ENCODE data around the gene WDHD1. TPM values are rescaled to one million over a fixed set of nuclear protein-coding genes. Genes with fewer than 3 reads are reported as not detected.

Gene WDHD1
- total RNA-seq, 1 donor from 2014 or later, result 15.0 TPM

DNA sequence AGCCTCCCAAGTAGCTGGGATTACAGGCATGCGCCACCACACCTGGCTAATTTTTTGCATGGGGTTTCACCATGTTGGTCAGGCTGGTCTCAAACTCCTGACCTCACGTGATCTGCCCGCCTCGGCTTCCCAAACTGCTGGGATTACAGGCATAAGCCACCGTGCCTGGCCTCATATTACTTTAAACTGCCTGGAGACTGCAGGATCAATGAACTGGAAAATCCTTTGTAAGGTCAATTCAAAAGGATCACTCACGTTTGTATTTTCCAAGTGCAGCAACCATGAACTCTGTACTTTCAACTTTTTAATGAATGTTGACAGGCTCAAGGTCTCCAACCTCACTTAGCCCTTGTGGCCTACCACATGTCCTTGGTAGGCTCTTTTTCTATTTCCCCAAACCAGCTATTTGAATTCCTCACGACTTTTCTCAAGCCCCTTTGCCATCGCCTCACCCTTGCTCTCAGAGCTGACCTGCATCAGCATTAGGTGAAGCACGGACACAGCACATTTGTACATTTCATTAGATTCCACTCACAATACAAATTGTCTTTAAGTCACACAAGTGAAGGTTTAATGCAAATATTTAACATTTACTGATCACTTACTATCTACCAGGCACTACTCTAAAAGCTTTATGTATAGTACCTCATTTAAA is 82.0 kb downstream of the WDHD1 start:
- Mint-ChIP-seq H3K36me3 (ENCODE audit: low read depth, unreplicated experiment) (peaks cover 8% of the 10 kb centered on the region), H3K4me1 (ENCODE audit: unreplicated experiment) (no peaks in the 10 kb centered on the region), H3K27ac (ENCODE audit: unreplicated experiment) (no peak overlapping the region), H3K9me3 (ENCODE audit: unreplicated experiment) (no peaks in the 10 kb centered on the region), H3K4me3 (ENCODE audit: unreplicated experiment) (no peak overlapping the region), H3K27me3 (ENCODE audit: unreplicated experiment) (no peaks in the 10 kb centered on the region)
- DNase-seq (ENCODE audit: low spot score), result no peak
- TF ChIP-seq, protein P1, sequence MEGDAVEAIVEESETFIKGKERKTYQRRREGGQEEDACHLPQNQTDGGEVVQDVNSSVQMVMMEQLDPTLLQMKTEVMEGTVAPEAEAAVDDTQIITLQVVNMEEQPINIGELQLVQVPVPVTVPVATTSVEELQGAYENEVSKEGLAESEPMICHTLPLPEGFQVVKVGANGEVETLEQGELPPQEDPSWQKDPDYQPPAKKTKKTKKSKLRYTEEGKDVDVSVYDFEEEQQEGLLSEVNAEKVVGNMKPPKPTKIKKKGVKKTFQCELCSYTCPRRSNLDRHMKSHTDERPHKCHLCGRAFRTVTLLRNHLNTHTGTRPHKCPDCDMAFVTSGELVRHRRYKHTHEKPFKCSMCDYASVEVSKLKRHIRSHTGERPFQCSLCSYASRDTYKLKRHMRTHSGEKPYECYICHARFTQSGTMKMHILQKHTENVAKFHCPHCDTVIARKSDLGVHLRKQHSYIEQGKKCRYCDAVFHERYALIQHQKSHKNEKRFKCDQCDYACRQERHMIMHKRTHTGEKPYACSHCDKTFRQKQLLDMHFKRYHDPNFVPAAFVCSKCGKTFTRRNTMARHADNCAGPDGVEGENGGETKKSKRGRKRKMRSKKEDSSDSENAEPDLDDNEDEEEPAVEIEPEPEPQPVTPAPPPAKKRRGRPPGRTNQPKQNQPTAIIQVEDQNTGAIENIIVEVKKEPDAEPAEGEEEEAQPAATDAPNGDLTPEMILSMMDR (IDR thresholded peaks at IDR 0.05; ENCODE audit: unreplicated experiment), result no peak

DNA sequence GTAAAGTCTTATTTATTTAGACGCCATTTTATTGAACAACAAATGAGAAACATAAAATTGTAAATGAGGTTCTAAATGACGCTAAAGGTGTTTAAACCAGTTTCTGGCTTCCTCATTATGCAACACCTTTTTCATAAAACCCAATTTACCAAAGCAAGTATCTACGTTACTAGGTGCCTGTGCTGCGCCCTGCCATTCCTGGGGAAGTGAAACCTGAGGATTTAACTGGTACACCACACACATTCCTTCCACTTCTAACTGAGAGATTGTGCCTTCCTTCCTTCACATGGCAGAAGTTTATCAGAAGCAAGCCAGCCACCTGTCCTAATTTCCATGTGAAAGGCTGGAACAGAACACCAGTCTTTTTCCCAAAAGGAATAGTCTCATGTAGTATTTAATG is 84.0 kb downstream of the WDHD1 start:
- Mint-ChIP-seq H3K9me3 (ENCODE audit: unreplicated experiment) (no peaks in the 10 kb centered on the region), H3K4me1 (ENCODE audit: unreplicated experiment) (no peaks in the 10 kb centered on the region), H3K27me3 (ENCODE audit: unreplicated experiment) (no peaks in the 10 kb centered on the region), H3K36me3 (ENCODE audit: low read depth, unreplicated experiment) (no peaks in the 10 kb centered on the region), H3K4me3 (ENCODE audit: unreplicated experiment) (no peak overlapping the region), H3K27ac (ENCODE audit: unreplicated experiment) (no peak overlapping the region)
- no peak for DNase-seq (ENCODE audit: low spot score)
- TF ChIP-seq, protein P1 (IDR thresholded peaks at IDR 0.05; ENCODE audit: unreplicated experiment), result no peak

DNA sequence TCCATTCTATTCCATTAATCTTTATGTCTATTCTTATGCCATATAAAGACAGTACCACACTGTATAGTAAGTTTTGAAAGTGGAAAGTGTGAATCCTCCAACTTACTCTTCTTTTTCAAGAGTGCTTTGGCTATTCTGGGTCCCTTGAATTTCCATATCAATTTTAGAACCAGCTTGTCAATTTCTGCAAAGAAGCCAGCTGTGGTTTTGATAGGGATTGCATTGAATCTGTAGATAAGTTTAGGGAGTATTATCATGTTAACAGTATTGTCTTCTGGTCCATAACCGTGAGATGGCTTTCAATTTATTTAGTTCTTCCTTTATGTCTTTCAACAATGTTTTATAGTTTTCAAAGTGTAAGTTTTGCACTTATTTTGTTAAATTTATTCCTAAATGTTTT is 90.1 kb downstream of the WDHD1 start:
- no peak for DNase-seq (ENCODE audit: low spot score)
- H3K9me3 Mint-ChIP-seq (ENCODE audit: unreplicated experiment), result no peaks in the 10 kb centered on the region
- H3K36me3 Mint-ChIP-seq (ENCODE audit: low read depth, unreplicated experiment), result no peaks in the 10 kb centered on the region
- no peak overlapping the region for H3K27ac Mint-ChIP-seq (ENCODE audit: unreplicated experiment)
- no peak overlapping the region for H3K4me3 Mint-ChIP-seq (ENCODE audit: unreplicated experiment)
- TF ChIP-seq, protein P1 (IDR thresholded peaks at IDR 0.05; ENCODE audit: unreplicated experiment), result no peak
- H3K4me1 Mint-ChIP-seq (ENCODE audit: unreplicated experiment), result no peaks in the 10 kb centered on the region
- H3K27me3 Mint-ChIP-seq (ENCODE audit: unreplicated experiment), result no peaks in the 10 kb centered on the region

DNA sequence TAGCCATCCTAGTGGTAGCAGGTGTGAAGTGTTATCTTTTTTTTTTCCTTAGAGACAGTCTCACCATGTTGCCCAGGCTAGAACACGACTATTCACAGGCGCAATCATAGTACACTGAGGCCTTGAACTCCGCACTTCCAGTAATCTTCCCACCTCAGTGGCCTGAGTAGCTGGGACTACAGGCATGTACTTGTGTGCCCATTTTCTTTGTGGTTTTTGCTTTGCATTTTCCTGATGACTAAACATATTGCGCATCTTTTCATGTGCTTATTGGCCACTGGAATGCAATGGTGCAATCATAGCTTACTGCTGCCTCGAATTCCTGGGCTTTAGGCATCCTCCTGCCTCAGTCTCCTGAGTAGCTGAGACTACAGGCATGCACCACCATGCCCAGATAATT is 90.9 kb downstream of the WDHD1 start:
- H3K27ac Mint-ChIP-seq (ENCODE audit: unreplicated experiment), result no peak overlapping the region
- no peaks in the 10 kb centered on the region for H3K27me3 Mint-ChIP-seq (ENCODE audit: unreplicated experiment)
- no peak overlapping the region for H3K4me3 Mint-ChIP-seq (ENCODE audit: unreplicated experiment)
- H3K4me1 Mint-ChIP-seq (ENCODE audit: unreplicated experiment), result no peaks in the 10 kb centered on the region
- DNase-seq (ENCODE audit: low spot score), result no peak
- H3K36me3 Mint-ChIP-seq (ENCODE audit: low read depth, unreplicated experiment), result no peaks in the 10 kb centered on the region
- no peaks in the 10 kb centered on the region for H3K9me3 Mint-ChIP-seq (ENCODE audit: unreplicated experiment)
- TF ChIP-seq, protein P1 (IDR thresholded peaks at IDR 0.05; ENCODE audit: unreplicated experiment), result no peak

DNA sequence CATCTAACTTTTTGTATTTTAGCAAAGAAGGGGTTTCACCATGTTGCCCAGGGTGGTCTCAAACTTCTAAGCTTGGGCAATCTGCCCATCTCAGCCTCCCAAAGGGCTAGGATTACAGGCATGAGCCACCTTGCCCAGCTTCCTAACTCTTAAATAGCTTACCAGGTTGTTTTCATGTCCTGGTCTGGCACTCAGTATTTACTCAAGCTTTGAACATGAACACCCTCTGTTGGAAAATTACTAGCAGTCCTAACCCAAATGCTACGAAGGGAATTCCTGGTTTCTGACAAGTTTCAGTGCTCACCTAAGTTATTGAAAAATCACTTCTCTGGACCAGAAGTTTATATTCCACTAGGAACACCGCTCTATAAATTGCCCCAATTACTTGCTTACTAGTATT is 91.8 kb downstream of the WDHD1 start:
- Mint-ChIP-seq H3K4me3 (ENCODE audit: unreplicated experiment) (no peak overlapping the region), H3K4me1 (ENCODE audit: unreplicated experiment) (no peaks in the 10 kb centered on the region), H3K27me3 (ENCODE audit: unreplicated experiment) (no peaks in the 10 kb centered on the region), H3K36me3 (ENCODE audit: low read depth, unreplicated experiment) (no peaks in the 10 kb centered on the region), H3K27ac (ENCODE audit: unreplicated experiment) (no peak overlapping the region), H3K9me3 (ENCODE audit: unreplicated experiment) (no peaks in the 10 kb centered on the region)
- DNase-seq (ENCODE audit: low spot score), result no peak
- TF ChIP-seq, protein P1 (IDR thresholded peaks at IDR 0.05; ENCODE audit: unreplicated experiment), result no peak

Data from endothelial cell (in vitro differentiated cells).